ENCODE results near the gene ZNF782.
"Not testable (repeated sequence)": the region's sequence is repeated elsewhere in the genome, so short reads cannot be mapped to it uniquely, and the experiment has no call there.

ZNF782 gene

DNA sequence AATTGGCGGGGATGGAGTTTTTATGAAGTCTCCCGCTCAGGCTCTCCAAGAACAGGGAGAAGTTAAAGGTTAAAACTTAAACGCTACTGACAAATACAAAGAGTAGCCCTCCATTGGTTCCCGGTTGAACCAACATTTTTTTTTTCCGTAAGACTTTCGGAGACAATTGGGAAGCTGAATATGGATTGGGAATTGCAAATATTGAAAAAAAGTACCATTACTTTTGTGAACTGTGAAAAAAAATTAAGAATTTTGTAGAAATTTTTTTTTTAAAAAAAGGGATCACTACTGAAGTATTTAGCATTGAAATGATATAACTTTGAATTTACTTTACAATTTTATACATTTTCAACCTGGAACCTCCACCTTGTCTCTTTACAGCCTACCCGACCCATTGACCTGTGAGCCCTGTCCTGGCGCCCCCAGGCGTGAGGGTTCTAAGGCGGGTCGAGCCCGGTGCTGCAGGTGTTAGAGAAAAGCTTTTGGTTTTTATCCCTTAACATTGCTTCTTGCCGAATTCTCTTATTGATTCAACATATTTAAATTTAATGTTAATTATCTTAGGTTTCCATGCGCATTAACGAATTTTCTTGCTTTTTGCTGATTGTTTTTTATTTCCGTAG lies 448 bp upstream of the ZNF782 start:
- H3K4me3 ChIP-seq (replicated peaks in 1 of 2; ENCODE audit: low read depth in 2 of 2, low read length in 2 of 2), result peak overlapping the region; percentile 82 to 83
- DNase-seq (ENCODE audit: low read depth in 2 of 2), result no peak
- no peak for TF ChIP-seq CTCF (IDR thresholded peaks at IDR 0.05; ENCODE audit: low read depth, low read length)

- no peak overlapping the region for H3K4me3 ChIP-seq (replicated peaks in 1 of 2; ENCODE audit: low read depth in 2 of 2, low read length in 2 of 2)
- TF ChIP-seq CTCF (IDR thresholded peaks at IDR 0.05; ENCODE audit: low read depth, low read length), result no peak
- peak in 1 of 2 donors; percentile 29 for DNase-seq (ENCODE audit: low read depth in 2 of 2)
Measured at GRCh38 chr9:96852676-96853075, 1.6 kb downstream of the ZNF782 start.

- TF ChIP-seq CTCF (IDR thresholded peaks at IDR 0.05; ENCODE audit: low read depth, low read length), result no peak
- no peak overlapping the region for H3K4me3 ChIP-seq (replicated peaks in 1 of 2; ENCODE audit: low read depth in 2 of 2, low read length in 2 of 2)
- DNase-seq (ENCODE audit: low read depth in 2 of 2), result no peak
Measured at GRCh38 chr9:96844040-96844439, 10.3 kb downstream of the ZNF782 start.

DNA sequence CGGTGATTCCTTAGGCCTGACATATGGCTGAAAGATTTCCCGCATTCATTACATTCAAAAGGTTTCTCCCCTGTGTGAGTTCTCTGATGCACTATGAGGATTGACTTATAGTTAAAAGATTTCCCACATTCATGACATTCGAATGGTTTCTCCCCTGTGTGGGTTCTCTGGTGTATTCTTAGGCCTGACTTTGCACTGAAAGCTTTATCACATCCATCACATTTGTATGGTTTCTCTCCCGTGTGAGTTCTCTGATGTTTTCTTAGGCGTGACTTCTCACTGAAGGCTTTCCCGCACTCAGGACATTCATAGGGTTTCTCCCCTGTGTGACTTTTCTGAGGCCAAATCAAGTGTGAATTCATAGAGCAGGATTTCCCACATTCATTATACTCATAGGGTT lies 35.8 kb downstream of the ZNF782 start:
- DNase-seq (ENCODE audit: low read depth in 2 of 2), result peak in 1 of 2 donors; percentile 21
- TF ChIP-seq CTCF (IDR thresholded peaks at IDR 0.05; ENCODE audit: low read depth, low read length), result no peak
- H3K4me3 ChIP-seq (replicated peaks in 1 of 2; ENCODE audit: low read depth in 2 of 2, low read length in 2 of 2), result no peak overlapping the region

GRCh38 chr9:96817973-96818372 lies 36.3 kb downstream of the ZNF782 start:
- no peak for TF ChIP-seq CTCF (IDR thresholded peaks at IDR 0.05; ENCODE audit: low read depth, low read length)
- DNase-seq (ENCODE audit: low read depth in 2 of 2), result no peak
- H3K4me3 ChIP-seq (replicated peaks in 1 of 2; ENCODE audit: low read depth in 2 of 2, low read length in 2 of 2), result no peak overlapping the region

DNA sequence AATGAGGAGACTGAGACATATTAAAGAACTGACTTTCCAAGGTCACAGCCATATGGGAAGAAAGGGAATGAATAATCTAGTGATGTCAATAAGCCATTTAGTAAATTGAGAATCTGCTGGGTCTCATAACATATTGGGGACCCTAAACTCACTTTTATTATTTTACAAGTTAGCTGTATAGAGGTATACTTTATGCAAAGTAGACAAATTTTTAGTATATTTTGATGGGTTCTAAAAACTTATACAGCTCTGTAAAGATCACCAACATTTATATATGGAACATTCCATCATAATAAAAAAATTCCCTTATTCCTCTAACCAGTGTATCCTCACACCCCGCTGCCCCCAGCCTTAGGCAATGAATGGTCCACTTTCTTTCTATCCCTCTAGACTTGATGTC lies 40.7 kb downstream of the ZNF782 start:
- no peak for TF ChIP-seq CTCF (IDR thresholded peaks at IDR 0.05; ENCODE audit: low read depth, low read length)
- no peak for DNase-seq (ENCODE audit: low read depth in 2 of 2)
- no peak overlapping the region for H3K4me3 ChIP-seq (replicated peaks in 1 of 2; ENCODE audit: low read depth in 2 of 2, low read length in 2 of 2)

DNA sequence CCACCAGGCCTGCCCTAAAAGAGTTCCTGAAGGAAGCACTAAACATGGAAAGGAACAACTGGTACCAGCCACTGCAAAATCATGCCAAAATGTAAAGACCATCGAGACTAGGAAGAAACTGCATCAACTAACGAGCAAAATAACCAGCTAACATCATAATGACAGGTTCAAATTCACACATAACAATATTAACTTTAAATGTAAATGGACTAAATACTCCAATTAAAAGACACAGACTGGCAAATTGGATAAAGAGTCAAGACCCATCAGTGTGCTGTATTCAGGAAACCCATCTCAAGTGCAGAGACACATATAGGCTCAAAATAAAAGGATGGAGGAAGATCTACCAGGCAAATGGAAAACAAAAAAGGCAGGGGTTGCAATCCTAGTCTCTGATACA lies 55.4 kb downstream of the ZNF782 start:
- H3K4me3 ChIP-seq (replicated peaks in 1 of 2; ENCODE audit: low read depth in 2 of 2, low read length in 2 of 2); DNase-seq (ENCODE audit: low read depth in 2 of 2): not testable (repeated sequence)

Data from cardiac fibroblast (primary cell).